OCI-LY1 (cell line): ENCODE measurements around the gene NALF2.

ENCODE experiments used
- H2AFZ ChIP-seq: fragments of 200-600 bp; sonication (generic), shearing (Covaris generic); 2 replicates; pipeline ENCODE4 v1.6.0; 2014; ENCODE audit warnings: antibody characterized with exemption, mild to moderate bottlenecking, low read length
- H3F3A ChIP-seq: fragments of 200-600 bp; sonication (generic), shearing (Covaris generic); 2 replicates; pipeline ENCODE4 v1.6.0; 2014; ENCODE audit warnings: mild to moderate bottlenecking, antibody characterized with exemption, low read length, moderate library complexity; ENCODE audit not compliant: insufficient read depth
- H3K27ac ChIP-seq: fragments of 200-600 bp; sonication (generic); 2 replicates; pipeline ENCODE4 v1.5.1; 2014; ENCODE audit warnings: low read length, mixed run types, mild to moderate bottlenecking, low read depth; ENCODE audit not compliant: poor library complexity, severe bottlenecking
- H3K27me3 ChIP-seq: fragments of 200-600 bp; sonication (generic); 2 replicates; pipeline ENCODE4 v1.6.0; 2014; ENCODE audit warnings: antibody characterized with exemption, mild to moderate bottlenecking, low read length, moderate library complexity; ENCODE audit not compliant: insufficient read depth
- H3K36me3 ChIP-seq: fragments of 200-600 bp; sonication (generic); 2 replicates; pipeline ENCODE4 v1.6.1; 2014; ENCODE audit warnings: mild to moderate bottlenecking, antibody characterized with exemption, low read length, moderate library complexity, mixed read lengths; ENCODE audit not compliant: insufficient read depth
- H3K4me1 ChIP-seq: fragments of 200-600 bp; sonication (generic); 2 replicates; pipeline ENCODE4 v1.5.1; 2014; ENCODE audit warnings: mild to moderate bottlenecking, low read length, moderate library complexity; ENCODE audit not compliant: insufficient read depth, severe bottlenecking
- H3K4me2 ChIP-seq: fragments of 200-600 bp; sonication (generic), shearing (Covaris generic); 2 replicates; pipeline ENCODE4 v1.6.1; 2014; ENCODE audit warnings: low read length
- H3K4me3 ChIP-seq: fragments of 200-600 bp; sonication (generic); 2 replicates; pipeline ENCODE4 v1.5.1; 2014; ENCODE audit warnings: low read length, low read depth, mild to moderate bottlenecking, mixed read lengths; ENCODE audit not compliant: poor library complexity, severe bottlenecking
- H3K79me2 ChIP-seq: fragments of 200-600 bp; shearing (Covaris generic); 2 replicates; pipeline ENCODE4 v1.6.1; 2016; ENCODE audit warnings: mixed run types, low read length, mixed read lengths; ENCODE audit not compliant: insufficient read depth
- H3K9ac ChIP-seq: fragments of 200-600 bp; sonication (generic), shearing (Covaris generic); 2 replicates; pipeline ENCODE4 v1.6.1; 2014; ENCODE audit warnings: mild to moderate bottlenecking, low read length, mixed read lengths
- H3K9me2 ChIP-seq: fragments of 200-600 bp; sonication (generic), shearing (Covaris generic); 2 replicates; pipeline ENCODE4 v1.6.1; 2014; ENCODE audit warnings: low read depth, mild to moderate bottlenecking, low read length, mixed read lengths
- H3K9me3 ChIP-seq: fragments of 200-600 bp; shearing (Covaris generic); 2 replicates; pipeline ENCODE4 v1.6.1; 2014; ENCODE audit warnings: low read length, mixed read lengths
- H4K20me1 ChIP-seq: fragments of 200-600 bp; sonication (generic), shearing (Covaris generic); 2 replicates; pipeline ENCODE4 v1.6.0; 2016; ENCODE audit warnings: mild to moderate bottlenecking, low read length; ENCODE audit not compliant: insufficient read depth
- CTCF ChIP-seq: fragments of 200-600 bp; sonication (generic), shearing (Covaris generic); IDR thresholded peaks from 2 replicates; pipeline ENCODE4 v1.5.1; 2017; ENCODE audit warnings: mild to moderate bottlenecking, antibody characterized with exemption, low read length, moderate library complexity, mixed read lengths
- EZH2 ChIP-seq: fragments of 200-600 bp; sonication (generic), shearing (Covaris generic); IDR thresholded peaks from 2 replicates; pipeline ENCODE4 v1.8.0; 2017; ENCODE audit warnings: borderline replicate concordance, mixed run types, mild to moderate bottlenecking, antibody characterized with exemption, low read length, moderate library complexity, mixed read lengths

Gene NALF2

GRCh38 chrX:69503228-69503781, 821 bp upstream of the NALF2 start:
- Histone ChIP-seq H3K4me3 (no peak overlapping the region), H3F3A (no peaks in the 10 kb centered on the region), H3K27ac (no peak overlapping the region), H3K79me2 (no peaks in the 10 kb centered on the region), H3K27me3 (no peaks in the 10 kb centered on the region), H3K4me1 (no peaks in the 10 kb centered on the region), H2AFZ (no peak overlapping the region), H3K36me3 (no peaks in the 10 kb centered on the region), H3K4me2 (no peak overlapping the region), H3K9me2 (no peaks in the 10 kb centered on the region), H3K9ac (no peak overlapping the region), H3K9me3 (no peaks in the 10 kb centered on the region), H4K20me1 (no peaks in the 10 kb centered on the region)
- TF ChIP-seq CTCF (no peak), EZH2 (no peak)

GRCh38 chrX:69504626-69505612, 793 bp downstream of the NALF2 start:
- Histone ChIP-seq H2AFZ (no peak overlapping the region), H3K4me1 (no peaks in the 10 kb centered on the region), H4K20me1 (no peaks in the 10 kb centered on the region), H3K79me2 (no peaks in the 10 kb centered on the region), H3K9me2 (no peaks in the 10 kb centered on the region), H3K9ac (no peak overlapping the region), H3F3A (no peaks in the 10 kb centered on the region), H3K4me3 (no peak overlapping the region), H3K9me3 (no peaks in the 10 kb centered on the region), H3K36me3 (no peaks in the 10 kb centered on the region), H3K27ac (no peak overlapping the region), H3K27me3 (no peaks in the 10 kb centered on the region), H3K4me2 (no peak overlapping the region)
- TF ChIP-seq CTCF (no peak), EZH2 (no peak)

- Histone ChIP-seq H3K79me2 (no peaks in the 10 kb centered on the region), H3K4me1 (no peaks in the 10 kb centered on the region), H3K36me3 (no peaks in the 10 kb centered on the region), H3K4me3 (no peak overlapping the region), H4K20me1 (no peaks in the 10 kb centered on the region), H3K9me2 (no peaks in the 10 kb centered on the region), H3K27me3 (no peaks in the 10 kb centered on the region), H2AFZ (no peak overlapping the region), H3K4me2 (no peak overlapping the region), H3F3A (no peaks in the 10 kb centered on the region), H3K9ac (no peak overlapping the region), H3K27ac (no peak overlapping the region), H3K9me3 (no peaks in the 10 kb centered on the region)
- no peak for TF ChIP-seq CTCF
- no peak for TF ChIP-seq EZH2
Observed at GRCh38 chrX:69505772-69506616, 1.9 kb downstream of the NALF2 start.
